GM12801 (cell line): Measurements from ENCODE around the gene TEX35.

Experiments used
- CTCF ChIP-seq: IDR thresholded peaks from one replicate; pipeline ENCODE4 v1.5.1; 2011; ENCODE audit warnings: control low read depth; ENCODE audit not compliant: insufficient read length; ENCODE audit errors: extremely low read depth

Gene TEX35

GRCh38 chr1:178506669-178507068 is 6.2 kb upstream of the TEX35 start:
- no peak for TF ChIP-seq CTCF

- no peak for TF ChIP-seq CTCF
Observed at GRCh38 chr1:178509414-178510007, 3.4 kb upstream of the TEX35 start.

GRCh38 chr1:178510155-178510554 is 2.8 kb upstream of the TEX35 start:
- no peak for TF ChIP-seq CTCF

GRCh38 chr1:178513278-178513983 is 522 bp downstream of the TEX35 start:
- no peak for TF ChIP-seq CTCF

- TF ChIP-seq CTCF: no peak
Observed at GRCh38 chr1:178516110-178516509, 3.2 kb downstream of the TEX35 start.

- no peak for TF ChIP-seq CTCF
Observed at GRCh38 chr1:178518894-178519293, 6.0 kb downstream of the TEX35 start.

GRCh38 chr1:178520803-178521202 is 7.9 kb downstream of the TEX35 start:
- TF ChIP-seq CTCF: no peak
